T47D (cell line): ENCODE data around the gene GRAMD1B.

Source experiments
- DNase-seq, 2 experiments: peaks; one replicate each; pipeline versions ENCODE4 v3.0.0 to v3.0.0-alpha.2; 2011 to 2012; ENCODE audit warnings: low read depth in 1 of 2, low spot score in 1 of 2
- JUND ChIP-seq: IDR thresholded peaks from 2 replicates; pipeline ENCODE4 v1.6.1; 2012; ENCODE audit warnings: low read depth
- in situ Hi-C: cut with HindIII; loops from 2 replicates; pipeline ENCODE4 v1.10.0; 2016; ENCODE audit warnings: low sequenced_read_pairs, low pct_unique_long_range_greater_than_20kb

The GRAMD1B gene

DNA sequence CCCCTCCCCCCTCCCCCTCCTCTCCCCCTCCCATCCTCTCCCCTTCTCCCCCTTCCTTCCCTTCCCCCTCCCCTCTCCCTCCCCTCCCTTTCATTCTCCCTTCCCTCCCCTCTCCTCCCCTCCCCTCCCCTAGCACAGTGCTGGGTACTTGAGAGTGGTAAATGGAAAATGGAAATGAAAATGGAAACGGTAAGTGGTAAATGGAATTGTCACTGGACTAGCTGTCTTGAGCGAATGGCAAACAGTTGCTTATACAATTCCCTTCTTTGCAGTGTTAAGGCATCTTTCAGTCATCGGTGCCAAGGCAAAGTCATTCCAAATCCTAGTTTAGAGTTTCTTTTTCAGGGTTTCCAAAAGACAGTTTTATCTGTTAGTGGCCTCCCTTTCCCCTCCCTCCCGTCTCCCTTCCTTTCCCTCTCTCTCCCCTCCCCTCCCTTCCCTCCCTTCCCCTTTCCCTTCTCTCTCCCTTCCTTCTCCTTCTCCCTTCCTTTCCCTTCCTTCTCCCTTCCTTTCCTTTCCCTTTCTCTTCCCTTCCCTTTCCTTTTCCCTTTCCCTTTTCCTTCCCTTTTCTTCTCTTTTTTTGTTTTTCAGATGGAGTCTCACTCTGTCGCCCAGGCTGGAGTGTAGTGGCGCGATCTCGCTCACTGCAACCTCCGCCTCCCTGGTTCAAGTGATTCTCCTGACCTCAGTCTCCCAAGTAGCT lies 47.3 kb downstream of the GRAMD1B start:
- DNase-seq, result no peak
- in situ Hi-C loops, result no loop called here

DNA sequence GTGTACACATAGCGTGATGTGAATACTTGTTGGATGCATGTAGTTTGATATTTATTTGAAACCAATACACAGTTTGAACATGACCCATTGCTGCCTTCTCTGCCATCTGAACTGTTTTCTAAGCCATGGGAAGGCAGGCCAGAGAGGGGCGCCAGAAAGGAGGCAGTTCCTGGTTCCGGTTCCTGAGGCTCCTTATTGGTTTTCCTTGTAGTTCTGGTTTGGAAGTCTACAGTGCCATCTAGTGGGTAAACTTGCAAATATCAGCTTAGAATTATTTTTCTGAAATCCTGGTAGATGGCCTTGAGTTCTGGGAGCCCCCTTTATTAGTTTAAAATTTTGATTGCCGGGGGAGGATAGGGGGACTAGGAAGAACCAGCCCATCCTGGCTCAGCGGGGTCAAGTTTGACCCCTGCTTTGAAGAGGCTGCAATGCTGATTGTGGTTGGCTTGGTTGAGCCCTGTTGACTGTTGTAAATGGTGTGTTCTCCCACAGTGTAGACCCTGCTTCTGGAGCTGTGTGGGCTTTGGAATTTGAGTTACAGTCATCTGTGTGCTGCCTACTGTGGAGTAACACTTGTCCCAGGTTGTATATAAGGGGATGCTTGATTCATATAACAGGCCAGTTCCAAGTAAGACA lies 48.4 kb downstream of the GRAMD1B start:
- DNase-seq, result peak; percentile 84 to 91
- in situ Hi-C loops, result no loop called here
- no peak for TF ChIP-seq JUND

More for the DNA sequence above, 47.3 kb downstream of the GRAMD1B start:
- no peak for TF ChIP-seq JUND

DNA sequence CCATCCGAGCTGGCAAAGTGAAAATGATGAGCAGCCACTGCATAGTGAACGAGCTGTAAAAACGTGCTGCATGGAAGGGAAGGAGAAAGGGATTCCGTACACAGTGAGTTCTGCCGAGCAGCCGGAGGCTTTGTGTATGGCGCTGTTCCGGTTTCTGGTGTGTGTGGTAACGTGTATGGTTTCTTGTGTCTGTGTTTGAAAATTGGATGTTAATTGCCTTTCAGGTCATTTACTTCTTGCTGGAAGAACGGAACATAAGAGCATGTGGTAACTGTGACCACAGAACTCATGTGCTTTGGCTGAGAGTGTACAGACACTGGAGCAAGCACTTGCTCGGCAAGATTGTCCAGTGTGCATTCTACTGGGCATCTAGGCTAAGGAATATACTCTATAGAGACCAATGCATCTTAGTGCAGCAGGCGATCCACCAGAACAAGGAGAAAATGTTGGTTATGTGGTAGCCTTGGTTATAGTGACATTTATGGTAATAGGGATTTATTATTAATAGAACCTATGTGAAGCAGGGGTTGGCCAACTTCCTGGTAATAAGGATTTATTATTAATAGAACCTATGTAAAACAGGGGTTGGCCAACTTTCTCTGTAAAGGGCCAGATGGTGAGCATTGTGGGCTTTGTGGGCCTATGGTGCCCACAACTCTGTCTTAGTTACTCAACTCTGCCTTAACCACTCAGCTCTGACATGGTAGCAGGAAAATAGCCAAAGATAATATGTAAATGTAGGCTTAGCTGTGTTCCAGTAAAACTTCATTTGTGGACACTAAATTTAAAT lies 49.2 kb downstream of the GRAMD1B start:
- in situ Hi-C loops, result no loop called here
- TF ChIP-seq JUND, result no peak
- DNase-seq, result peak in 1 of 2 experiments; percentile 33

DNA sequence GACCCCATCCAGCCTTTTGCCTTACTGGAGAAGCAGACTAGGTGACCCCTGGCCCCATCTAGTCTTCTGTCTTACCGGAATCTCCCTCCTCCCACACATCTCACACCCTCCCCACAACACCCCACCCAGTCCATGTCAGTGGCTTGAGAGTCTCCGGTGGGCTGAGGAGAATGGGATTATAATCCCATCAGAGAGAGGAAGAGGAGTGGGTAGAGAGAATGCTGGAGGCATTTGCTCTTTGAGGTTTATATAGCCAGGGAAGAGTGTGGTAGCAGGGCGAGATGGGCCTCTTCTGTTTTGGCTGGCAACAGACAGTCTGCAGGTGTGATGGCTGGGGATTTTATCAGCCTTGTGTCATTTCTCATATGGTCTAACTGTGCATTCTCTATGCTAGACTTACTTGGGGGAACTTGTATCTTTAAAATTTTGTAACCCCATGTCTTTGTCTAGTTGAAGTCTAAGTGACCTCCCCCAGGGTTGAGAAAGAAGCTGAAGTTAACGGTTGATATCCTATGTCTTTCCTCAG lies 50.3 kb downstream of the GRAMD1B start:
- DNase-seq, result no peak
- in situ Hi-C loops, result no loop called here
- TF ChIP-seq JUND, result no peak

DNA sequence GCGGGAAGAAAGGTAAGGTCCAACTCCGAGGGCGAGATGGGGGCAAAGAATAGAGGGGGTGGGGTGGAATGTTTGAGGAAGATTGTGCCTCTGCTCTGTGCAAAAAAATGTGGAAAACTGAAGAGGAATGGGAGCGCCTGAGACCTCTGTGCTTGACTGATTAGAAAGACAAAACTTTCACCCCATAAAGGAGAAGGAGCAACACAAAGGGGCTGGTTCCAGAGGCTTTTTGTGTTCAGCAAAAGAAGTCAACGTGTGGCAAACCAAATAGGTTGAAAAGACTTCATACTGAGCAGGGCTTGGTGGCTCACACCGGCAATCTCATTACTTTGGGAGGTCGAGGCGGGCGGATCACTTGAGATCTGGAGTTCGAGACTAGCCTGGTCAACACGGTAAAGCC lies 50.8 kb downstream of the GRAMD1B start:
- no peak for DNase-seq
- no peak for TF ChIP-seq JUND
- in situ Hi-C loops, result no loop called here

DNA sequence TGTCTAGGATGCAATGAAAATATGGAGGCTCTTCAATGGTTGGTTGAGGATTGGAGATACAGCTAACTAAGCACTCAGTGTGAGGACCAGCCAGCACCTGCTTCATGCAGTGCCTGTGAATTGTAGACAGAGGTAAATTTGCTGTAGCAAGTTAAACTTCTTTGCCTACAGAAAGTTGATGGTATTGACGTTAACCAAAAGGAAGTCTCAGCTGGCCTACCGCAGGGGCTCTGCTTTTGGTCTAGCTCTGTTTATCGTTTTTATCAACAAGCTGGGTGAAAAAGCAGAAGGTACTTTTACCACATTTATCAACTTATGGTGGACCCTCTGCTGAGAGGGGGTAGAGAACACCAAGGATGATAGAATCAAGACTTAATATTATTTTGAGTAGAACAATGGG lies 51.6 kb downstream of the GRAMD1B start:
- no peak for TF ChIP-seq JUND
- in situ Hi-C loops, result no loop called here
- DNase-seq, result no peak

DNA sequence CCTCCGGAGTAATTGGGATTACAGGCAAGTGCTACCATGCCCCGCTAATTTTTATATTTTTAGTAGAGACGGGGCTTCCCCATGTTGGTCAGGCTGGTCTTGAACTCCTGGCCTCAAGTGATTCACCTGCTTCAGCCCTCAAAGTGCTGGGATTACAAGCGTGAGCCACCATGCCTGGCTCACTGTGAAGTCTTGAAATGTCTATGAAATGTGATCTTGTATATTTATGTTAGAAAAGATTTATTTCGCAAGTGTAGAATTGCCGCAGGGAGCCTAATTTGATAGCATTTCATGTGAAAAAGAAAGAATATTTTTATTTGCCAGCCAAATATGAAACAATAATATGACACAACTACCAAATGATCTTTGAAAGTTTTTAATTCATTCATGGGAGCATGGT lies 52.1 kb downstream of the GRAMD1B start:
- no peak for TF ChIP-seq JUND
- in situ Hi-C loops, result no loop called here
- no peak for DNase-seq

DNA sequence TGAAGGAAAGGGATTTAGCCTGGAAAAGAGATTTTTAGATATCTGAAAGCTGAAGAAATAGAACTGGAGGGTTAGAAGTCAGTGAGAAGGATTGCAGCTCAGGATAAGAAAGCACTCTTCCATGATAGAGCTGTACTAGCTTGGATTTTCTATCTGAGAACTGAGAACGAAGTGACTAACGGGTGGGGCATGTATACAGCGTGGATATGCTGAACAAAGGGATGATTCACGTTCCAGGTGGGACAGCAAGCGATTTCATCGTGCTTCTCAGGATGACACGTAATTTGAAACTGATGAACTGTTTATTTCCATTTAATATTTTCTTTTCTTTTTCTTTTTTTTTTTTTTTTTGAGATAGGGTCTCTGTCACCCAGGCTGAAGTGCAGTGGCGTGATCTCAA lies 53.0 kb downstream of the GRAMD1B start:
- in situ Hi-C loops, result no loop called here
- TF ChIP-seq JUND, result no peak
- no peak for DNase-seq

DNA sequence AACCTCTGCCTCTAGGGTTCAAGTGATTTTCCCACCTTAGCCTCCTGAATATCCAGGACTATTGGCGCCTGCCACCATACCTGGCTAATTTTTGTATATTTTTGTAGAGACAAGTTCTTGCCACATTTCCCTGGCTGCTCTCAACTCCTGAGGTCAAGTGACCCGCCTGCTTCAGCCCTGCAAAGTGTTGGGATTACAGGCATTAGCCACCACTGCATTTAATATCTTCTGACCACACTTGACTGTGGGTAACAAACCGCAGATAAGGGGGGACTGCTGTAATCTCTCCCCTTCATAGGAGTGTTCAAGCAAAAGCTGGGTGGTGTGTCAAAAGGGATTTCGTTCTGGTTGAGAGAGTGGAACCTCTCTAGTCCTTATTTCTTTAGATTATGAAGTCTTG lies 53.4 kb downstream of the GRAMD1B start:
- DNase-seq, result no peak
- no peak for TF ChIP-seq JUND
- in situ Hi-C loops, result no loop called here

DNA sequence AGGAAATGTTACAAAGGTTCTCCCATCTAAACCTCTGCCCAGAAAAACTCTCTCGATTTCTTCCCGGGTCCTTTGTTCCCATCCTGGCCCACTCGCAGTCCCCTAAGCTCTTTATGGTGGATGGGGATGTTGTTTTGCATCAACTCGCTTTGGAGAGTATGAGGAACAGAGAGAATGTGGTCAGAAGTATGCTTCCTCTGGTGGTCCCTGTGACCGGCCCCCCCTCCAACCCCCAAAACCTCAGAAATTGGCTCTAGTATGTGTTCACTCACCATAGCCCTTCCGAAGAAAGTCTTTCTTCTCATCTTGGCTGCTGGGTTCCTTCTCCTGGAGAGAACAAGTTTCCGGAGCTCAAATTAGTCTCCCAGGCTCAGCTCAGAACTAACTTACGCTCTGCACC lies 54.4 kb downstream of the GRAMD1B start:
- no peak for DNase-seq
- no peak for TF ChIP-seq JUND
- in situ Hi-C loops, result no loop called here

DNA sequence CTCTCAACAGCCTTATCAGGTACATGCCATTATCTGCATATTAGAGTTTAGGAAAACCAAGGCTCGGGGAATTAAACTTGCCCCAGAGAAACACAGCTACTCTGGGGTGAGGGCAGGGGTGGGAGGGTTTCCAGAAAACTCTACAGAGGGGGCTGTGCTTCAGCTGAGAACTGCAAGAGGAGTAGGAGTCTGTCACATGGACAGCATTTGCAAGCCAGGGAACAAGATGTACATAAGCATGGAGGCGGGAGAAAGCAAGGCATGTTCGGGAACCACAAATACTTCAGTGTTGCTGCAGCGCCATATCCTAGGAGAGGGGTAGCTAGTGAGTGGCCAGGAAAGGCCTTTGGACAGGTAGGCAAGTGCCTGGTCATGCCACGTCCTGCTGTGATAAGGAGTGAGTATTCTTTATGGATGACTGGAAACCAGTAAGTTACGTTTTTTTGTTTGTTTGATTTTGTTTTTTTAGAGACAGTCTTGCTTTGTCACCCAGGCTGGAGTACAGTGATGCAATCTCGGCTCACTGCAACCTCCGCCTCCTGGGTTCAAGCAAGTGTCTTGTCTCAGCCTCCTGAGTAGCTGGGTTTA lies 57.2 kb downstream of the GRAMD1B start:
- in situ Hi-C loops, result no loop called here
- no peak for TF ChIP-seq JUND
- no peak for DNase-seq

DNA sequence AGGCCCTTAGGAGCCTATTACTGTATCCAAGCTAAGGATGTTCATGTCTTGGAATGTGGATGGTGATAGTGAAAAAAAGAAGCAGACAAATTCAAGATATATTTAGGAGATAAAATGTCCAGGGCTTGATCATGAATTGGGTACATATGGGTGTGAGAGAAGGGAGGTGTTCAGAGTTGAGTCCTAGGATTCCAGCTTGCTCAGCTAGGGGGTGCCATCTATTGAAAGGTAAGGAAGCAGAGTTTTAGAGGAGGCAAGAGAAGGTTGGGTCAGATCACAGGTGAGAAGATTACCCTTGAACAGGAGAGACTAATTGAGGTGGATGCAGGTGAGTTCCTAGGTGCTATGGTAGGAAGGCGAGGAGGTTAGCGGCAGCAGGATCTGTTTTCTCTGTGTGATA lies 60.5 kb downstream of the GRAMD1B start:
- in situ Hi-C loops, result no loop called here
- DNase-seq, result no peak
- no peak for TF ChIP-seq JUND

DNA sequence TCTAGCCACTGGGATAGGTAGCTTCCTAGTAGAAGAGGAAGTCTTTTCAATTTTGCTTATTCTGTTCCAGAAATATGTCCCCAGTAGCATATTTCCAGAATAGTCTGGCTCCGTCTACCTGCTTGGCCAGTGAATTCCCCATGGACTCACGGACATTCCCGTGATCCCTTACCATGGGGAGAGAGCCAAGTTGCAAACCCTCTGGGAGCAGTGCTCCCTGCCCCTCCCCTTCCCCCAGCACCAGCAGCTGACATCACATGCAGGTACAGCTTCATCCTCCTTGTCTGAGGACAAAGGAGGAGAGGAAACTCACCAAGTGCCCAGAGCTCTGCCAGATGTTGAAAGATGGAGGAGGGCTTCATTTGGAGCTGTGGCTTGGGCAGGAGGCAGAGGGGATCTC lies 61.2 kb downstream of the GRAMD1B start:
- DNase-seq, result no peak
- in situ Hi-C loops, result no loop called here
- no peak for TF ChIP-seq JUND
